Amniotic epithelial cell (primary cell): ENCODE results near the gene MCOLN2.
"Not testable (repeated sequence)": the region's sequence is repeated elsewhere in the genome, so short reads cannot be mapped to it uniquely, and the experiment has no call there.

Experiments
- DNase-seq: peaks from one replicate; pipeline ENCODE4 v3.0.0-alpha.2; 2010; ENCODE audit warnings: low read depth

Gene MCOLN2

GRCh38 chr1:84941843-84942242, 55.1 kb downstream of the MCOLN2 start:
- no peak for DNase-seq

- no peak for DNase-seq
Observed at GRCh38 chr1:84940481-84940880, 56.4 kb downstream of the MCOLN2 start.

GRCh38 chr1:84939761-84940160, 57.2 kb downstream of the MCOLN2 start:
- no peak for DNase-seq

GRCh38 chr1:84939151-84939550, 57.8 kb downstream of the MCOLN2 start:
- no peak for DNase-seq

- DNase-seq: peak; percentile 63
Observed at GRCh38 chr1:84936116-84936810, 60.6 kb downstream of the MCOLN2 start.

GRCh38 chr1:84933011-84933611, 63.8 kb downstream of the MCOLN2 start:
- DNase-seq: no peak

- DNase-seq: no peak
Observed at GRCh38 chr1:84930831-84931230, 66.1 kb downstream of the MCOLN2 start.

GRCh38 chr1:84930329-84930728, 66.6 kb downstream of the MCOLN2 start:
- no peak for DNase-seq

- DNase-seq: no peak
Observed at GRCh38 chr1:84929581-84929980, 67.3 kb downstream of the MCOLN2 start.

GRCh38 chr1:84928979-84929378, 67.9 kb downstream of the MCOLN2 start:
- no peak for DNase-seq

GRCh38 chr1:84923317-84923716, 73.6 kb downstream of the MCOLN2 start:
- no peak for DNase-seq

- no peak for DNase-seq
Observed at GRCh38 chr1:84920159-84920558, 76.8 kb downstream of the MCOLN2 start.

GRCh38 chr1:84919461-84919970, 77.4 kb downstream of the MCOLN2 start:
- no peak for DNase-seq

- no peak for DNase-seq
Observed at GRCh38 chr1:84918726-84919336, 78.1 kb downstream of the MCOLN2 start.

GRCh38 chr1:84916897-84917296, 80.0 kb downstream of the MCOLN2 start:
- no peak for DNase-seq

GRCh38 chr1:84913555-84913892, 83.4 kb downstream of the MCOLN2 start:
- DNase-seq: peak; percentile 95

GRCh38 chr1:84912726-84913554, 84.0 kb downstream of the MCOLN2 start:
- DNase-seq: peak; percentile 14

GRCh38 chr1:84908746-84909464, 88.0 kb downstream of the MCOLN2 start:
- not testable (repeated sequence) for DNase-seq

GRCh38 chr1:84907095-84907827, 89.7 kb downstream of the MCOLN2 start:
- DNase-seq: peak; percentile 92

- DNase-seq: not testable (repeated sequence)
Observed at GRCh38 chr1:84902727-84903126, 94.2 kb downstream of the MCOLN2 start.

GRCh38 chr1:84899969-84900368, 96.9 kb downstream of the MCOLN2 start:
- no peak for DNase-seq
